HG03159 (cell line): ENCODE data around the gene PRR5L.
A peak's percentile ranks its signal among the peaks of the same experiment; 100 is the strongest.

Experiments
- ATAC-seq: cut with Tn5 transposase; IDR thresholded peaks from one replicate; pipeline ENCODE4 v1.9.1; 2021; ENCODE audit warnings: mild to moderate bottlenecking, moderate library complexity; ENCODE audit not compliant: unreplicated experiment

PRR5L gene

GRCh38 chr11:36295926-36296325 is at the start of gene PRR5L:
TSS of gene PRR5L (plus strand) at chr11:36296288. CDS start at chr11:36401122, 104,834 bp downstream.
- no peak for ATAC-seq

- no peak for ATAC-seq
Measured at GRCh38 chr11:36247493-36247892, 48.6 kb upstream of the PRR5L start.

GRCh38 chr11:36248436-36248835 is 47.7 kb upstream of the PRR5L start:
- no peak for ATAC-seq

GRCh38 chr11:36249246-36249645 is 46.8 kb upstream of the PRR5L start:
- no peak for ATAC-seq

- no peak for ATAC-seq
Measured at GRCh38 chr11:36251823-36252222, 44.3 kb upstream of the PRR5L start.

- ATAC-seq = no peak
Measured at GRCh38 chr11:36253238-36253637, 42.9 kb upstream of the PRR5L start.

GRCh38 chr11:36254713-36255112 is 41.4 kb upstream of the PRR5L start:
- no peak for ATAC-seq

GRCh38 chr11:36257351-36257750 is 38.7 kb upstream of the PRR5L start:
- no peak for ATAC-seq

GRCh38 chr11:36258730-36259360 is 37.2 kb upstream of the PRR5L start:
- ATAC-seq = no peak

GRCh38 chr11:36261094-36261493 is 35.0 kb upstream of the PRR5L start:
- ATAC-seq = no peak

GRCh38 chr11:36264011-36264972 is 31.8 kb upstream of the PRR5L start:
- ATAC-seq = no peak

- ATAC-seq = no peak
Measured at GRCh38 chr11:36264973-36265344, 31.1 kb upstream of the PRR5L start.

- ATAC-seq = peak; percentile 74
Measured at GRCh38 chr11:36265793-36266628, 30.1 kb upstream of the PRR5L start.

- ATAC-seq = no peak
Measured at GRCh38 chr11:36266767-36267166, 29.3 kb upstream of the PRR5L start.

GRCh38 chr11:36268337-36268985 is 27.6 kb upstream of the PRR5L start:
- no peak for ATAC-seq

- no peak for ATAC-seq
Measured at GRCh38 chr11:36270701-36271100, 25.4 kb upstream of the PRR5L start.

- no peak for ATAC-seq
Measured at GRCh38 chr11:36271794-36272407, 24.2 kb upstream of the PRR5L start.

- no peak for ATAC-seq
Measured at GRCh38 chr11:36273110-36273509, 23.0 kb upstream of the PRR5L start.

- no peak for ATAC-seq
Measured at GRCh38 chr11:36274414-36274813, 21.7 kb upstream of the PRR5L start.

GRCh38 chr11:36278531-36279282 is 17.4 kb upstream of the PRR5L start:
- ATAC-seq = no peak
